Measurements from ENCODE around the gene GMEB2. TPM values are rescaled to one million over a fixed set of nuclear protein-coding genes. Genes with fewer than 3 reads are reported as not detected.

Gene GMEB2
- total RNA-seq, 1 experiment from 2014 or later = 19.6 TPM

GRCh38 chr20:63640086-63640485, 13.2 kb upstream of the GMEB2 start:
- Mint-ChIP-seq H3K27me3 (ENCODE audit: insufficient read depth, unreplicated experiment) (no peaks in the 10 kb centered on the region), H3K4me3 (ENCODE audit: unreplicated experiment) (no peak overlapping the region), H3K36me3 (ENCODE audit: insufficient read depth, unreplicated experiment) (peaks cover 14% of the 10 kb centered on the region), H3K4me1 (ENCODE audit: insufficient read depth, unreplicated experiment) (peaks cover 6% of the 10 kb centered on the region), H3K27ac (ENCODE audit: low read depth, unreplicated experiment) (no peak overlapping the region), H3K9me3 (ENCODE audit: unreplicated experiment) (no peaks in the 10 kb centered on the region)
- ChIA-PET CTCF (no interaction called here), POLR2A (no interaction called here)
- intact Hi-C loops (cut with micrococcal nuclease) = loop anchor here (10.0 kb wide), 1 partner anchor 105 kb away; the partner anchor contains the start of gene PTK6
- no TSS peak for BruUV-seq (replicated peaks)
- no peak for TF ChIP-seq CTCF (IDR thresholded peaks at IDR 0.05; ENCODE audit: unreplicated experiment)
- DNase-seq (ENCODE audit: unreplicated experiment) = no peak

GRCh38 chr20:63639093-63639975, 12.4 kb upstream of the GMEB2 start:
- BruUV-seq (replicated peaks) = no TSS peak
- Mint-ChIP-seq H3K27ac (ENCODE audit: low read depth, unreplicated experiment) (no peak overlapping the region), H3K4me1 (ENCODE audit: insufficient read depth, unreplicated experiment) (peaks cover 6% of the 10 kb centered on the region), H3K9me3 (ENCODE audit: unreplicated experiment) (no peaks in the 10 kb centered on the region), H3K27me3 (ENCODE audit: insufficient read depth, unreplicated experiment) (no peaks in the 10 kb centered on the region), H3K36me3 (ENCODE audit: insufficient read depth, unreplicated experiment) (peaks cover 14% of the 10 kb centered on the region), H3K4me3 (ENCODE audit: unreplicated experiment) (no peak overlapping the region)
- intact Hi-C loops (cut with micrococcal nuclease) = no loop called here
- POLR2A ChIA-PET = interaction anchor here (1.3 to 1.5 kb wide), 2 partner anchors 12 to 43 kb away, joined by 3 to 8 read pairs; partner anchors contain the start of gene GMEB2
- CTCF ChIA-PET = no interaction called here
- no peak for TF ChIP-seq CTCF (IDR thresholded peaks at IDR 0.05; ENCODE audit: unreplicated experiment)
- no peak for DNase-seq (ENCODE audit: unreplicated experiment)

- no peak overlapping the region for H3K4me3 Mint-ChIP-seq (ENCODE audit: unreplicated experiment)
- TF ChIP-seq CTCF (IDR thresholded peaks at IDR 0.05; ENCODE audit: unreplicated experiment) = no peak
- CTCF ChIA-PET = interaction anchor here (0.6 kb wide), 2 partner anchors 318 to 1043 kb away, joined by 3 to 4 read pairs; no protein-coding TSS in a partner anchor
- no peak overlapping the region for H3K27ac Mint-ChIP-seq (ENCODE audit: low read depth, unreplicated experiment)
- peaks cover 5% of the 10 kb centered on the region for H3K36me3 Mint-ChIP-seq (ENCODE audit: insufficient read depth, unreplicated experiment)
- H3K9me3 Mint-ChIP-seq (ENCODE audit: unreplicated experiment) = no peaks in the 10 kb centered on the region
- no TSS peak for BruUV-seq (replicated peaks)
- intact Hi-C loops (cut with micrococcal nuclease) = no loop called here
- POLR2A ChIA-PET = interaction anchor here (0.7 to 1.4 kb wide), 3 partner anchors 9 to 228 kb away, joined by 3 to 4 read pairs (median 4); partner anchors contain the start of gene TPD52L2
- no peaks in the 10 kb centered on the region for H3K27me3 Mint-ChIP-seq (ENCODE audit: insufficient read depth, unreplicated experiment)
- peaks cover 6% of the 10 kb centered on the region for H3K4me1 Mint-ChIP-seq (ENCODE audit: insufficient read depth, unreplicated experiment)
- DNase-seq (ENCODE audit: unreplicated experiment) = no peak
Observed at GRCh38 chr20:63636752-63637628, 10.1 kb upstream of the GMEB2 start.
